A204.1 (cell line): ENCODE measurements around the gene RPRD1A.
"Not testable (repeated sequence)": the region's sequence is repeated elsewhere in the genome, so short reads cannot be mapped to it uniquely, and the experiment has no call there.

ENCODE experiments used
- FAIRE-seq: peaks from 2 replicates; lab custom pipeline; 2012; peaks lifted over from hg19 to GRCh38; lab: Jason Lieb, UNC

Gene RPRD1A

DNA sequence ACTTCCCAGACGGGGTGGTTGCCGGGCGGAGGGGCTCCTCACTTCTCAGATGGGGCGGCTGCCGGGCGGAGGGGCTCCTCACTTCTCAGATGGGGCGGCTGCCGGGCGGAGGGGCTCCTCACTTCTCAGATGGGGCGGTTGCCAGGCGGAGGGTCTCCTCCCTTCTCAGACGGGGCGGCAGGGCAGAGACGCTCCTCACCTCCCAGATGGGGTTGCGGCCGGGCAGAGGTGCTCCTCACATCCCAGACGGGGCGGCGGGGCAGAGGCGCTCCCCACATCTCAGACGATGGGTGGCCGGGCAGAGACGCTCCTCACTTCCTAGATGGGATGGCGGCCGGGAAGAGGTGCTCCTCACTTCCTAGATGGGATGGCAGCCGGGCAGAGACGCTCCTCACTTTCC, 10.4 kb upstream of the RPRD1A start:
- not testable (repeated sequence) for FAIRE-seq

DNA sequence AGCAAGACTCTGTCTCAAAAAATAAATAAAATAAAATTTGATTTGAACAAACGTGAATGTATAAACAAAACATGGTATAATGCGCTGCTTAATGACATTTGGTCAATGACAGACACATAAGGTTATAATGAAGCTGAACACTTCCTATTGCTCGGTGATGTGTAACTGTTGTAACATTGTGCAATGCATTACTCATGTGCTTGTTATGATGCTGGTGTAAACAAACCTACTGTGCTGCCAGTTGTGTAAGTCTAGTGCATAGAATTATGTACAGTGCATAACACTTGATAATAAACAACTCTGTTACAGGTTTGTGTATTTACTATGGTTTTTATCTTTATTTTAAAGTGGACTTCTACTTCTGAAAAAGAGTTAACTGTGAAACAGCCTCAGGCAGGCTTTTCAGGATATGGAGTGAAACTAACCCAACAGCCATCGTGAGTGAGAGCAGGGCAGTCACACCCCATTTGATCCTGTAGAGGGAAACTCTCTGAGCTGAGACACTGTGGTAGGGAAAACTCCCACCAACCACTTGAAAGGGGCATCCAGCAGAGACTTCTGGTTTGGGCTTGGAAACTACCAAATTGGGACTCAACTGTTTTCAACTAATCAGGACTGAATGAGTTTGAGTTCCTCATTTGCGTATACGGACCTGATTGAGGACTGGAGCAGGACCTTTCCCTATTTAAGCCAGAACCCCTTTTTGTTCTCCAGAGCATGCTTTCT, 8.7 kb upstream of the RPRD1A start:
- FAIRE-seq = no peak

DNA sequence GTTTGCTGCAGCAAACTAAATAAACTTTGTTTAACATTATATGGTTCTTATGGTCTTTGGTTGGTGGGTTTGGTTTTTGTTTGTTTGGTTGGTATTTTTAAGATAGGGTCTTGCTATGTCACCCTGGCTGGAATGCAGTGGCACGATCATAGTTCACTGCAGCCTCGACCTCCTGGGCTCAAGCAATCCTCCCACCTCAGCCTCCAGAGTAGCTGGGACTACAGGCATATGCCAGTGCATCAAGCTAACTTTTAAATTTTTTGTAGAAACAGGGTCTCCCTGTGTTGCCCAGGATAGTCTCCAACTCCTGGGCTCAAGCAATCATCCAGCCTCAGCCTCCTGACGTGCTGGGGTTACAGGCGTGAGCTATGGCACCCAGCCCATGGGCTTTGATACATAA, 7.1 kb upstream of the RPRD1A start:
- no peak for FAIRE-seq

- no peak for FAIRE-seq
These were observed 6.3 kb upstream of the RPRD1A start for GRCh38 chr18:36073676-36074075.

GRCh38 chr18:36072406-36072805, 5.0 kb upstream of the RPRD1A start:
- not testable (repeated sequence) for FAIRE-seq

GRCh38 chr18:36066686-36067054, 689 bp downstream of the RPRD1A start:
- no peak for FAIRE-seq

DNA sequence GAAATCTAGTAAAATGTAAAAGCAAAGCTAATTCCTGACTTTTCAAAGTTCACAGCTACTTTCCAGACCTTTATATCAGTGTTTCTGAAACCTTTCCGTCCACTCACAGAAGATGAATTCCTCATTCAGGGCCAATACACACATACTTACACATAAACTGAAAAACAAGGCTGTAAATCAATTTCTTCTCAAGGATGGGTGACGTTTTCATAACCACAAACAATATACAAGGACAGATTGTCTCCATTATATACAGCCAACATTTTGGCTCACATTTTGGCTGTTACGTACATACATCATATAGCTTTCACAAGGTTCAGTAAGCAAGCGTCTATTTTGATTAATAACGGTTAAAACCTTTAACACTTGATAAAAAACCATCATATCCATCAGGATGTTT, 1.4 kb downstream of the RPRD1A start:
- no peak for FAIRE-seq

GRCh38 chr18:36064809-36065079, 2.6 kb downstream of the RPRD1A start:
- not testable (repeated sequence) for FAIRE-seq

GRCh38 chr18:36064027-36064808, 3.1 kb downstream of the RPRD1A start:
- no peak for FAIRE-seq

DNA sequence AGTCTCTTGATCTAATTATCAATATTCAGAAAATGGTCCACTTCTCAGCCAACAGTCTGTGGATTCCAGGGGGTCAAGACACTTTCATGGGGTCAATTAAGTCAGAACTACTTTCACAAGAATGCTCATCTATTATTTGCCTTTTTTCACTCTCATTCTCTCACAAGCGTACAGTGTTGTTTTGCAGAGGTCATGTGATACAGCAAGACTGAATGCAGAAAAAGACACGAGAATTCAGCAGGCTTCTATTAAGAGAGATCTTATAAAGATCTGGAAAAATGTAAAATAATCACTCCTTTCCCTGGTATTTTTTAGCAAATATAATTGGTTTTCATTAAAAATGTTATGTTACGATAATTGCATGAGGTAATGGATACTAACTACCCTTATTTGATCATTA, 8.7 kb downstream of the RPRD1A start:
- no peak for FAIRE-seq

- FAIRE-seq = no peak
These were observed 15.6 kb downstream of the RPRD1A start for GRCh38 chr18:36051760-36052159.

DNA sequence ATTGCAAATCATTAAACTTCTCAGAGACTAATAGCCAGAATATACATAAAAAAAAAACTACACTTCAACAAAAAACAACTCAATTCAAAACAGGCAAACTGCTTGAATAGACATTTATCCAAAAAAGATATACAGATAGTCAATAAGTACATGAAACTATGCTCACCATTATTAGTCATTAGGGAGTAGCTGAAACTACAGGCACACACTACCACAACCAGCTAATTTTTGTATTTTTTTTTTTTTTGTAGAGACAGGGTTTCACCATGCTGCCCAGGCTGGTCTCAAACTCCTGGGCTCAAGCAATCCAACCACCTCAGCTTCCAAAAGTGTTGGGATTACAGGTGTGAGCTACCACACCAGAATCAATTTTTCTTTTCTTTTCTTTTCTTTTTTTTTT, 16.9 kb downstream of the RPRD1A start:
- FAIRE-seq = no peak

GRCh38 chr18:36047521-36047920, 19.8 kb downstream of the RPRD1A start:
- no peak for FAIRE-seq

DNA sequence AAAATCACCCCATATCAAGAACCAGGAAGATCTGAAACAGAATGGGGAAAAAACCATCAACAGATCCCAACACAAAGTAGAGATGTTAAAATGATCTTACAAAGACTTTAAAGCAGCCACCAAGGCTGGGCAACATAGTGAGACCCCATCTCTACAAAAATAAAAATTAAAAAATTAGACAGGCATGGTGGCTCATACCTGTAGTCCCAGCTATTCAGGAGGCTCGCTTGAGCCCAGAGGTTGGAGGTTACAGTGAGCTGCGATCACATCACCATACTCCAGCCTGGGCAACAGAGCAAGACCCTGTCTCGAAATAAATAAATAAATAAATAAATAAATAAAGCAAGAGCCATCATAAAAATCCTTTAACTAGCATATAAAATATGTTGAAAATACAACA, 20.5 kb downstream of the RPRD1A start:
- no peak for FAIRE-seq

DNA sequence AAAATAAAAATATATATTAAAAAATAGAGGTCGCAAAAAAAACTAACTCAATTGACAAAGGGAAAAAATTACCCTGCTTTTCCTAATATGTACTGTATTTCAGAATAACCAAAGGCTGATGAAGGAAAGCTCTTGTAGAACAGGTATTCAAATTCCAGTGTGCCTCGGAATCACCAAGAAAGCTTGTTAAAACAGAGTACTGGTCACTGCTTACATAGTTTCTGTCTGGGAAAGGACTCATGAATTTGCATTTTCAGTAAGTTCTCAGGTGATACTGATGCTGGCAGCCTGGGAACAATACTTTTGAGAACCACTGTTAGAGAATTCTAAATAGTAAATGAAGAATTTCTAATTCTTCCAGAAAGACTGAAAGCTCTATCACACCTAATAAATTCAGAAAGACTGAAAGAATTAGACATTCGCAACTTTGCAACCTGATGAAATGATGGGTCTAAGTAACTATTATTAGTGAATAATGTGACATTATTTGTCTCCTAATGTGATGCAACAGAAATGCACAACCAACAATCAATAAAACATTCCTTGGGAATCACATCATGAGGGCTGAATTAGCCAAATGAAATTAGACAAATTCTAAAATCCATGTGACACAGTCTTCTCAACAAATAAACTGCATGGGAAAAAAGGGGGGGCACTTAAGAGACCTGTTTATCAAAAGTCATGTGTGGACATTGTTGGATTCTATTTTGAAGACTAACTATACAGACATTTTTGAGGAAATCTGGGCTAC, 21.9 kb downstream of the RPRD1A start:
- no peak for FAIRE-seq

GRCh38 chr18:36043153-36043552, 24.2 kb downstream of the RPRD1A start:
- FAIRE-seq = no peak

DNA sequence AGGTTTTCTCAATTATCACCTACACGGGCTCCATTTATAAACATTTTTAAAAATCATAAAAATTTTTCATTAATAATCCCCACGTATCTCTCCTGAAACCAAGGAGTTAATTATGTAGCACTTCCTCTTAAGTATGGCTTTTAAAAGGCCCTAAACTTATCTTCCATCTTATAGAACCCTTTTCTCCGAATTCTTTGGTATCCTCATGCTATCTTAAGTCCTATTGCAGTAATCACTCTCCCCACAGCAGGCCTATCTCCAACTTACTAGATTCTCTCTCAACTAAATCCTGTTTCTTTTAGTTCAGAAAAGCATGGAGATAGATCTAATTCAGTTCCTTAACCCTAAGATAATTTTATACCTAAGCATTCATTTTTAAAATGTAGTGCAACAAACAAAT, 26.2 kb downstream of the RPRD1A start:
- no peak for FAIRE-seq

- no peak for FAIRE-seq
These were observed 29.2 kb downstream of the RPRD1A start for GRCh38 chr18:36038102-36038663.

- no peak for FAIRE-seq
These were observed 32.1 kb downstream of the RPRD1A start for GRCh38 chr18:36035253-36035652.

DNA sequence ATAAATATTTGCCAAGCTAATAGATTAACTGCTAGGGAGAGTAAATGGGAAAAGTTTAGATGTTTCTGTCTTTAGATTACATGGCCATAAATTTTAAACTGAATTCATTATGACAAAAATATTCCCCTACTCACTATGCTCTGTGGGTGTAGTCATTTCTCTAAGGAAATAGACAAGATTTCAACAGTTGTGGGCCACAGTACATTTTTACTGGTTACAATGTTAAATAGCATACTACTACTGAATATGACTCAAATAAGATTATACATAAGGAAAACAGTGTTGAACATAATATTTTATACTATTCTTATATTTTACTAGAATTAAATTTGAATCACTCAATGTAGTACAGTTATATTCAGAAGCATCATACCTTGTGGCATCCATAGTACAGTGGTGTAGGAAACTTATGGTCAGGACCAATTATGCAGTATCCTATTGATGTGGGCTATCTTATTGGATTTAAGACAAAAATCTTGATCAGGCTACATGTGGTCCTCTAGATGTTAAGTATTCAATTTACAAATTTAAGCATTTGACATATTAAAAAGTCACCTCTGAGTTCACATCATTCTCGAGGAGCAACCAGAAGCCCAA, 33.0 kb downstream of the RPRD1A start:
- FAIRE-seq = no peak

GRCh38 chr18:36031903-36032302, 35.5 kb downstream of the RPRD1A start:
- FAIRE-seq = no peak

GRCh38 chr18:36031407-36031806, 36.0 kb downstream of the RPRD1A start:
- no peak for FAIRE-seq

GRCh38 chr18:36028859-36029258, 38.5 kb downstream of the RPRD1A start:
- no peak for FAIRE-seq
